ENCODE results near the gene CEP126.
A peak's percentile ranks its signal among the peaks of the same experiment; 100 is the strongest.

The CEP126 gene

DNA sequence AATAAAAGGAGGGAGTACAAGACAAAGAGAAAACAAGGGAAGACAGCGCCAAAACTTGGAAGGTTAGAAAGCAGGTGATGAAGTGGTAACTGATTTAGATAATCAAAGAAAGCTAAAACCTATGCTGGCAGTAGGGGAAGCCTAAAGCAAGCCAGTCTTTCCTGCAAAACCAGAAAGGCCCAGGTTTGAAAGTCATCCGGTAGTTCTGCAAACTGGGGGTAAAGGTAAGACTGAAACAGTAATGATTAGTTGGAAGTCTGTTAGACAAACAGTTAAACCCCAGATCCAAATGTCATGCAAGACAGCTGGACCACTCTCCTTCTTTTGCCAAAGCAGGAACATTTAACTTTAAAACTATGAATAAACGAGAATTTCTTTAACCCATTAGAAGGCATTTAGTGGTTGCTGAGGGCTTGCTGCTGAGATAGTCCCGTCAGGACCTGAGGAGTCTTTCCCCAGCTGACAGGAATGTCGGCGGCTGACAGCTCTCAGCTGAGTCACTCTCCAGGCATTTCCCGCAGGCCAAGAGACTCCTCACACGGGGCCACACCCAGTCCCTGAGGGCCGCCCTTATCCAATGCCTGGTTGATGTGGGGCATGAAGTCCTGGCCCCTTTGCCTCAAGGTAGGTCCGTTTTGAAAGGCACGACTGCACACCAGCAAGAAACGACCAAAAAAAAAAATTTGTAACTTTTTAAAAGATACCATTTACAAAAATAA is 96.1 kb downstream of the CEP126 start:
- no peak for DNase-seq

DNA sequence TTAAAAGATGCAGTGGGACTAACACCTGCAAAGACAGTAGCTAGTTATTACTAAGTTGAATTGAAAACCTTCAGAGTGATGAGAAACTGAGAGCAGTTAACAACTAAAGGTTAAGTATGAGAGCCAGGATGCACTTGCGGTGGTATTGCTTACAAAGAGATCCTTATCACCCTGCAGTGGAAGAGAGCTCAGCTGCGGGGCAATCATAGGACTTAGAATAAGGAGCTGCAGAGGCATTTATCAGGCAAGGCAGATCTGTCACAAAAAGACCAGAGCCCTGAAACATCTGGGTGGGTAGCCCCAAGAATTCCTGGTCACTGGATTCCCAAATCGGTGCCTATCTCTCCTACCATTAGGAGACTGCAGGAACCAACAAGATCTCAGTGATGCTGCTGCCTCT is 98.1 kb downstream of the CEP126 start:
- DNase-seq, result no peak

DNA sequence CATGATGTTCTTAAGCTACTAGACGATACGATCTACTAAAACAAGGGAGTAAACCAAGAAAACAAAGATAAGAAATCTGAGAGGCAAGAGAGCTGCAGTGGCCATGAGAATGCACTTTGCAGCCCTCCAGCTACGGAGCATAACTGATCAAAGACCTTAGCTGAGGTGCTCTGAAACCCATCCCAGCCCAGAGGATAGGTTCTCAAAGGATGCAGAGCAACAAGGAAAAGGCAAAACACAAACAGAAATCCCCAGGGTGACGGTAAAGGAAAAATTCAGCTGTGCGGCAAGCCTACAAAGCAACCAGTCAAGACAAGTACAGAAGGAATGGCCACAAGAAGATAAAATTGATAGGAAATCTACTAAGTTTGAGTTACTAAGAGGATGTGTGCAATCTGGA is 99.9 kb downstream of the CEP126 start:
- no peak for DNase-seq

DNA sequence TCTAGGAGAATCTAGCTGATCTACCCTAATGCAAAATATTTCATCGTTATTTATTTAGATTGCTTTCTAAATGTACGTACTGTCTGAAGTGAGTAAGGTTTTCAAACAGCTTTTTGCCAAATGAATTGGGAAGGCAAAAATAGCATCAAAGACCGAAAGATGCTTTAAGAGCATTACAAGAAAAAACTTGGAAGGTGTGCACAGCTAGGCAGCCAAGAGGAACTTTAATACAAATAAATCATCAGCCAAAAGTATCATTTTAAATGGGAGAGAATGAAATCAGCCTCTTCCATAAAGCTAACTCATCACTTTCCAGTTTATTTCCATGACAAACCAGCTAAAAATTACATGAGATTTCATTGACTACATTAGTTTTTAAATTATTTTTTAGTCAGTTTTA is 102.2 kb downstream of the CEP126 start:
- no peak for DNase-seq

DNA sequence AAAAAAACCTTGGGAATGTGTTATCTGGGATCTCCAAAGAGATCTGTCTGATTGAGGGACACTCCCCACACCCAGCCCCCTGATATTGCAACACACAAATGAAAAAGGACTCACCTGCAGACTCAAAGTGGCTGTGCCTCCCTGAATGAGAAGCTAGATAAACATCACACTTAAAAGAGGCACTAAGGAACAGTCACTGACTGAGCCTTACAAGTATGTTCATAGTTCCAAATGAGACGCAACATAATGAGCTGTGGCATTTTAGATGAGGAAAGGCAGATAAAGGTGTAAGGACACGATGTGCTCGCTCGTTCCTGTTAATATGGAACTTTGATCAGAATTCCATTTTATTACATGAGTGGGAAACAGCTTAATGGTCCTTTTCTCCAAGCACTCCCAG is 111.4 kb downstream of the CEP126 start:
- no peak for DNase-seq

DNA sequence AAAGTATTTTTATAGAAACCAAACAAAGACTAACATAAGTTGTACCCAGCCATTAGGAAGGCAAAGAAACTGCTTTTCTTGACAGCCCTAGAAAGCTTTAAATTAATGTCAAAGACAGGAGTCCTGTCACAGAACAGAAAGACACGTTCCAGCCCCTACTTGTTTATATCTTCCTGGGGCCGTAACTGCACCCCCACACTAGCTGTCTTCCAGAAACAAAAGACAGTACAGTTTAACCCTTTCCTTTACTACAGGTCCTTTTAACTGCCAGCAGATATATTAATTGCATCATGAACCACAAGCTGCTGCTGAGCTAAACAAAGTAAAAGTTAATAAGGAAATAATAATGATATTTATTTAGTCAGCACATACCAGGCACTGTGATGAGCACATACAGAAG is 112.1 kb downstream of the CEP126 start:
- no peak for DNase-seq

DNA sequence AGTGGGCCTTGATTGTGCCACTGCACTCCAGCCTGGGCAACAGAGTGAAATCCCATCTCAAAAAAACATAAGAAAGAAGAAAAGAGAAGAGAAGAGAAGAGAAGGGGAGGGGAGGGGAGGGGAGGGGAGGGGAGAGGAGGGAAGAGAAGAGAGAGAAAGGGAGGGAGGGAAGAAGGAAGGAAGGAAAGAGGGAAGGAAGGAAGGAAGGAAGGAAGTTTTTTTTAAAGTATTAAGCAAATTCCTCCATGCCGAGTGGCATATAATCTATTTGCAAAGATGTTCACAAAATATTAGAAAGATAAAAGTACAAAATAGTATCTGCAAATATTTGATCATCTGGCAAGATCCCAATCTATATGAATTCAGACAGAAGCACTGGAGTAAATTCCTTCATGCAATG is 121.9 kb downstream of the CEP126 start:
- no peak for DNase-seq

DNA sequence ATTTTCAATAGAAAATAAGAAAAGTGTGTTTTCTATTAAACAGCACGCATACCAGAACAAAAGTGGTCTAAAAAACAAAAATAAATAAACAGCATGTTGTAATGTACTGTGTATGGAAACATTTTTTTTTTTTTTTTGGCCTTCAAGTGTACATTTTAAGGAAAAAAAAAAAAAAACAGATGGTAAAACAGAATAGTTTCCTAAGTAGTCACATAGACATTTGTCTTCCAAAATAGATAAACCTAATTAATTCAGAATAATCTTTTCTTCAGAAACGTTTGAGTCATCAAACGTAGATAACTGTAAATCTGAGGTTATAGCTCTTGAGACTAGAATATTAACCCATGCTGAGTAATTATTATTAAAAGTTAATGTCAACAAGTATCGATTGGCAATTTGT is 132.0 kb downstream of the CEP126 start:
- DNase-seq, result no peak

DNA sequence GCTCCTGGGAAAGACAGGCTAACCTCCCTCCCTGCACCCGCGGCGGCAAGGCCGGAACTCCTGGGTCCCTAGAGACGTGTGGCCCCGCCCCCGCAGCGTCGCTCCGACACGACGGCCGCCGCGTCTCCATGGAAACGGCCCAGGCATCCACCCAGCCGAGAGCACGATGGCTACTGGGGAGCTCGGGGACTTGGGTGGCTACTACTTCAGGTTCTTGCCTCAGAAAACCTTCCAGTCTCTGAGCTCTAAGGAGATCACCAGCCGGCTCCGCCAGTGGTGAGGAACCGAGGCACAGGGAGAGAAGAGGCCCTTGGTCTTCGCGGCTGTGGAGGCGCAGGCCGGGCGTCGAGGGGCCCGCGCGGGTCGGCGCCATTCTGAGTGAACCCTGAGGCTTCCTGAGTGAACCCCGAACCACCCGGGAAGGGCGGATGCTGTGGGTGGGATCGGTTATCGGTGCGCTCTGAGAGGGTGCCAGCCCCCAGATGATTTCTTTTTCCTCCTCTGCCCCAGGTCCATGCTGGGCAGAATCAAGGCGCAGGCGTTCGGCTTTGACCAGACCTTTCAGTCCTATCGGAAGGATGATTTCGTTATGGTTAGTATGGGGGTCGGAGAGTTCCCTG is 132.6 kb downstream of the CEP126 start, which contains the start of gene CFAP300:
Gene CFAP300 (plus strand): TSS at position 133 of the 620 bp plus-strand sequence. CDS start 34 bp downstream, at position 167.
- DNase-seq, result peak; percentile 31 to 50
